Upper lobe of left lung (tissue), 6 donors: ENCODE measurements around the gene FIBP. TPM values are rescaled to one million over a fixed set of nuclear protein-coding genes. Genes with fewer than 3 reads are reported as not detected.

Experiments used
- ATAC-seq, 2 donors: fragments of 200-7000 bp; cut with Tn5 transposase; one replicate each; pipeline ENCODE4 v1.9.1; 2022; ENCODE audit warnings: mild to moderate bottlenecking in 2 of 2, moderate library complexity in 2 of 2; ENCODE audit not compliant: low FRiP score in 2 of 2
- DNase-seq, 2 donors: peaks; one replicate each; pipeline ENCODE4 v3.0.0-alpha.2; 2019 to 2020
- H3K27ac ChIP-seq, 4 donors: fragments of 200-600 bp; sonication (generic); one replicate each; pipeline ENCODE4 v1.5.1; 2016 to 2019
- H3K27me3 ChIP-seq, 4 donors: fragments of 200-600 bp; sonication (generic); one replicate each; pipeline ENCODE4 v1.5.1; 2017 to 2019
- H3K36me3 ChIP-seq, 4 donors: fragments of 200-600 bp; sonication (generic); one replicate each; pipeline ENCODE4 v1.5.1; 2016 to 2019
- H3K4me1 ChIP-seq, 4 donors: fragments of 200-600 bp; sonication (generic); one replicate each; pipeline ENCODE4 v1.5.1; 2018 to 2019
- H3K4me3 ChIP-seq, 4 donors: fragments of 200-600 bp; sonication (generic); one replicate each; pipeline ENCODE4 v1.5.1; 2017 to 2019; ENCODE audit warnings: mild to moderate bottlenecking in 2 of 4, moderate library complexity in 1 of 4
- H3K9me3 ChIP-seq, 4 donors: fragments of 200-600 bp; sonication (generic); one replicate each; pipeline ENCODE4 v1.5.1; 2018 to 2019
- CTCF ChIP-seq, 6 experiments: fragments of 450-650 bp in 4 of 6; fragments of 200-600 bp in 2 of 6; sonication (generic) in 2 of 6; IDR thresholded peaks; one replicate each; pipeline ENCODE4 v1.5.1; 2016 to 2019; ENCODE audit warnings: antibody characterized with exemption in 6 of 6
- EP300 ChIP-seq, 4 donors: sonication (generic); formaldehyde crosslinking; IDR thresholded peaks; one replicate each; pipeline ENCODE4 v1.5.1; 2017; ENCODE audit warnings: antibody characterized with exemption in 4 of 4, control low read depth in 2 of 4
- POLR2A ChIP-seq, 4 donors: fragments of 450-650 bp; IDR thresholded peaks; one replicate each; pipeline ENCODE4 v1.5.1; 2016 to 2017; ENCODE audit warnings: antibody characterized with exemption in 4 of 4, mild to moderate bottlenecking in 2 of 4
- POLR2AphosphoS5 ChIP-seq, 2 donors: sonication (generic); formaldehyde crosslinking; IDR thresholded peaks; one replicate each; pipeline ENCODE4 v1.5.1; 2017; ENCODE audit warnings: antibody characterized with exemption in 2 of 2
- WGBS, 2 donors: methylation state at CpG; one replicate each; pipeline ENCODE4 v1.1.5; 2017 to 2018; 5-methylcytosine and 5-hydroxymethylcytosine counted together
- total RNA-seq, 6 donors: library from RNA; depleted of rRNA in 4 of 6; stranded (reverse); fragments of >200 nt in 4 of 6; gene quantifications; one replicate each; pipeline versions ENCODE4 v1.1.0 to v1.2.1, GENCODE V29; 2016 to 2021
- donor health status: DM: no; HTN: no; CAD: no; lungs with moderate emphysema.
- donor health status: DM: no; HTN: yes; CAD: no; lungs with severe emphysema.

Gene FIBP
- total RNA-seq, 6 donors from 2014 or later = 46.8 to 77.7 (median 57.0) TPM

- DNase-seq = peak in 1 of 2 donors; percentile 88
- peaks cover 0 to 38% (median 7%) of the 10 kb centered on the region in 4 donors for H3K36me3 ChIP-seq
- no peaks in the 10 kb centered on the region for H3K27me3 ChIP-seq
- peak in 1 of 2 donors; percentile 19 for ATAC-seq
- H3K9me3 ChIP-seq = no peaks in the 10 kb centered on the region
- 43 to 48% methylated on average over 5 to 12 of the region's 26 CpGs for WGBS, 2 donors
- peak overlapping the region; percentile 44 to 65 (median 62) for H3K4me3 ChIP-seq
- H3K4me1 ChIP-seq = peaks cover 17 to 36% (median 29%) of the 10 kb centered on the region in 4 donors
- no peak for TF ChIP-seq POLR2AphosphoS5 (IDR thresholded peaks at IDR 0.05)
- TF ChIP-seq EP300 (IDR thresholded peaks at IDR 0.05) = no peak
- no peak for TF ChIP-seq CTCF (IDR thresholded peaks at IDR 0.05)
- TF ChIP-seq POLR2A (IDR thresholded peaks at IDR 0.05) = no peak
- peak overlapping the region; percentile 86 to 96 (median 94) for H3K27ac ChIP-seq
These were observed 16.3 kb downstream of the FIBP start for GRCh38 chr11:65871811-65872548.

- peaks cover 17 to 36% (median 29%) of the 10 kb centered on the region in 4 donors for H3K4me1 ChIP-seq
- peak overlapping the region; percentile 86 to 96 (median 94) for H3K27ac ChIP-seq
- WGBS, 2 donors = 61 to 70% methylated on average over 19 to 23 of the region's 24 CpGs
- TF ChIP-seq CTCF (IDR thresholded peaks at IDR 0.05) (no peak), EP300 (IDR thresholded peaks at IDR 0.05) (no peak), POLR2A (IDR thresholded peaks at IDR 0.05) (no peak), POLR2AphosphoS5 (IDR thresholded peaks at IDR 0.05) (no peak)
- DNase-seq = peak in 1 of 2 donors; percentile 73
- H3K9me3 ChIP-seq = no peaks in the 10 kb centered on the region
- ATAC-seq = no peak
- no peaks in the 10 kb centered on the region for H3K27me3 ChIP-seq
- H3K4me3 ChIP-seq = peak overlapping the region in 2 of 4 donors; percentile 62 to 65
- peaks cover 4 to 47% (median 15%) of the 10 kb centered on the region in 4 donors for H3K36me3 ChIP-seq
These were observed 17.3 kb downstream of the FIBP start for GRCh38 chr11:65870706-65871681.

GRCh38 chr11:65870307-65870658, 18.0 kb downstream of the FIBP start:
- WGBS, 2 donors = 84 to 93% methylated on average over 7 to 11 of the region's 11 CpGs
- ATAC-seq = no peak
- Histone ChIP-seq H3K4me1 (peaks cover 17 to 36% (median 29%) of the 10 kb centered on the region in 4 donors), H3K4me3 (no peak overlapping the region), H3K36me3 (peaks cover 6 to 55% (median 22%) of the 10 kb centered on the region in 4 donors), H3K27me3 (no peaks in the 10 kb centered on the region), H3K9me3 (no peaks in the 10 kb centered on the region), H3K27ac (peak overlapping the region in 3 of 4 donors; percentile 25 to 96 (median 91))
- TF ChIP-seq POLR2A (IDR thresholded peaks at IDR 0.05) (no peak), POLR2AphosphoS5 (IDR thresholded peaks at IDR 0.05) (no peak), EP300 (IDR thresholded peaks at IDR 0.05) (no peak), CTCF (IDR thresholded peaks at IDR 0.05) (no peak)
- peak in 1 of 2 donors; percentile 58 for DNase-seq

GRCh38 chr11:65869643-65870306, 18.5 kb downstream of the FIBP start:
- WGBS, 2 donors = 84 to 91% methylated on average over 17 to 24 of the region's 24 CpGs

More at GRCh38 chr11:65869643-65870306, 18.5 kb downstream of the FIBP start:
- no peak for TF ChIP-seq CTCF (IDR thresholded peaks at IDR 0.05)
- TF ChIP-seq EP300 (IDR thresholded peaks at IDR 0.05) = no peak
- no peak for TF ChIP-seq POLR2AphosphoS5 (IDR thresholded peaks at IDR 0.05)
- no peak for TF ChIP-seq POLR2A (IDR thresholded peaks at IDR 0.05)
- H3K4me3 ChIP-seq = no peak overlapping the region
- ATAC-seq (no peak), DNase-seq (peak in 1 of 2 donors; percentile 78)
- H3K27ac ChIP-seq = peak overlapping the region in 3 of 4 donors; percentile 25 to 96 (median 91)
- no peaks in the 10 kb centered on the region for H3K9me3 ChIP-seq
- no peaks in the 10 kb centered on the region for H3K27me3 ChIP-seq
- H3K4me1 ChIP-seq = peaks cover 17 to 36% (median 29%) of the 10 kb centered on the region in 4 donors
- H3K36me3 ChIP-seq = peaks cover 11 to 60% (median 27%) of the 10 kb centered on the region in 4 donors
